GM12892 (cell line): ENCODE measurements around the gene HS3ST4.

Experiments
- POLR2A ChIP-seq: IDR thresholded peaks from 2 replicates; pipeline ENCODE4 v1.6.1; 2011; ENCODE audit warnings: low read depth, low read length, control low read depth
- POLR2AphosphoS5 ChIP-seq: IDR thresholded peaks from 2 replicates; pipeline ENCODE4 v1.6.1; 2011; ENCODE audit warnings: low read depth, low read length, control low read depth

GRCh38 chr16:26175944-26176343 is 484.2 kb downstream of the HS3ST4 start:
- TF ChIP-seq POLR2A (no peak), POLR2AphosphoS5 (no peak)
